GM21619 (cell line): ENCODE data around the gene LRRC70.

Source experiments
- ATAC-seq: cut with Tn5 transposase; IDR thresholded peaks from one replicate; pipeline ENCODE4 v1.9.1; 2021; ENCODE audit not compliant: unreplicated experiment

The LRRC70 gene

GRCh38 chr5:62574599-62574998, 4.0 kb upstream of the LRRC70 start:
- peak; percentile 50 for ATAC-seq

- ATAC-seq, result no peak
Measured at GRCh38 chr5:62575066-62575465, 3.6 kb upstream of the LRRC70 start.

GRCh38 chr5:62575489-62575888, 3.1 kb upstream of the LRRC70 start:
- no peak for ATAC-seq

- no peak for ATAC-seq
Measured at GRCh38 chr5:62576570-62577170, 1.9 kb upstream of the LRRC70 start.

GRCh38 chr5:62577488-62577887, 1.1 kb upstream of the LRRC70 start:
- no peak for ATAC-seq

GRCh38 chr5:62579761-62580160, 1.1 kb downstream of the LRRC70 start:
- no peak for ATAC-seq

GRCh38 chr5:62581836-62582597, 3.4 kb downstream of the LRRC70 start:
- ATAC-seq, result no peak

- ATAC-seq, result no peak
Measured at GRCh38 chr5:62584391-62584790, 5.8 kb downstream of the LRRC70 start.

- ATAC-seq, result no peak
Measured at GRCh38 chr5:62585306-62585705, 6.7 kb downstream of the LRRC70 start.

GRCh38 chr5:62585751-62586150, 7.1 kb downstream of the LRRC70 start:
- ATAC-seq, result no peak

- no peak for ATAC-seq
Measured at GRCh38 chr5:62587737-62588136, 9.1 kb downstream of the LRRC70 start.

- ATAC-seq, result no peak
Measured at GRCh38 chr5:62588668-62589067, 10.0 kb downstream of the LRRC70 start.

- ATAC-seq, result no peak
Measured at GRCh38 chr5:62589504-62589903, 10.9 kb downstream of the LRRC70 start.

GRCh38 chr5:62590387-62590786, 11.8 kb downstream of the LRRC70 start:
- ATAC-seq, result no peak

GRCh38 chr5:62592558-62592957, 13.9 kb downstream of the LRRC70 start:
- no peak for ATAC-seq

GRCh38 chr5:62593331-62593730, 14.7 kb downstream of the LRRC70 start:
- no peak for ATAC-seq

GRCh38 chr5:62594364-62594984, 15.9 kb downstream of the LRRC70 start:
- ATAC-seq, result no peak

- no peak for ATAC-seq
Measured at GRCh38 chr5:62596096-62596495, 17.5 kb downstream of the LRRC70 start.

- ATAC-seq, result no peak
Measured at GRCh38 chr5:62596691-62597090, 18.1 kb downstream of the LRRC70 start.

GRCh38 chr5:62597314-62597713, 18.7 kb downstream of the LRRC70 start:
- ATAC-seq, result no peak

GRCh38 chr5:62600560-62601252, 22.1 kb downstream of the LRRC70 start:
- no peak for ATAC-seq

GRCh38 chr5:62603934-62604333, 25.3 kb downstream of the LRRC70 start:
- ATAC-seq, result no peak
